Upper lobe of left lung (tissue), 6 donors: ENCODE measurements around the gene MRPL38. TPM values are rescaled to one million over a fixed set of nuclear protein-coding genes. Genes with fewer than 3 reads are reported as not detected.
"Not testable (repeated sequence)": the region's sequence is repeated elsewhere in the genome, so short reads cannot be mapped to it uniquely, and the experiment has no call there.

ENCODE experiments used
- ATAC-seq, 2 donors: fragments of 200-7000 bp; cut with Tn5 transposase; one replicate each; pipeline ENCODE4 v1.9.1; 2022; ENCODE audit warnings: mild to moderate bottlenecking in 2 of 2, moderate library complexity in 2 of 2; ENCODE audit not compliant: low FRiP score in 2 of 2
- DNase-seq, 2 donors: peaks; one replicate each; pipeline ENCODE4 v3.0.0-alpha.2; 2019 to 2020
- H3K27ac ChIP-seq, 4 donors: fragments of 200-600 bp; sonication (generic); one replicate each; pipeline ENCODE4 v1.5.1; 2016 to 2019
- H3K27me3 ChIP-seq, 4 donors: fragments of 200-600 bp; sonication (generic); one replicate each; pipeline ENCODE4 v1.5.1; 2017 to 2019
- H3K36me3 ChIP-seq, 4 donors: fragments of 200-600 bp; sonication (generic); one replicate each; pipeline ENCODE4 v1.5.1; 2016 to 2019
- H3K4me1 ChIP-seq, 4 donors: fragments of 200-600 bp; sonication (generic); one replicate each; pipeline ENCODE4 v1.5.1; 2018 to 2019
- H3K4me3 ChIP-seq, 4 donors: fragments of 200-600 bp; sonication (generic); one replicate each; pipeline ENCODE4 v1.5.1; 2017 to 2019; ENCODE audit warnings: mild to moderate bottlenecking in 2 of 4, moderate library complexity in 1 of 4
- H3K9me3 ChIP-seq, 4 donors: fragments of 200-600 bp; sonication (generic); one replicate each; pipeline ENCODE4 v1.5.1; 2018 to 2019
- EP300 ChIP-seq, 4 donors: sonication (generic); formaldehyde crosslinking; IDR thresholded peaks; one replicate each; pipeline ENCODE4 v1.5.1; 2017; ENCODE audit warnings: antibody characterized with exemption in 4 of 4, control low read depth in 2 of 4
- POLR2A ChIP-seq, 4 donors: fragments of 450-650 bp; IDR thresholded peaks; one replicate each; pipeline ENCODE4 v1.5.1; 2016 to 2017; ENCODE audit warnings: antibody characterized with exemption in 4 of 4, mild to moderate bottlenecking in 2 of 4
- POLR2AphosphoS5 ChIP-seq, 2 donors: sonication (generic); formaldehyde crosslinking; IDR thresholded peaks; one replicate each; pipeline ENCODE4 v1.5.1; 2017; ENCODE audit warnings: antibody characterized with exemption in 2 of 2
- WGBS, 2 donors: methylation state at CpG; one replicate each; pipeline ENCODE4 v1.1.5; 2017 to 2018; 5-methylcytosine and 5-hydroxymethylcytosine counted together
- total RNA-seq, 6 donors: library from RNA; depleted of rRNA in 4 of 6; stranded (reverse); fragments of >200 nt in 4 of 6; gene quantifications; one replicate each; pipeline versions ENCODE4 v1.1.0 to v1.2.1, GENCODE V29; 2016 to 2021
- TF ChIP-seq, protein P1 (sequence below), 6 experiments: fragments of 450-650 bp in 4 of 6; fragments of 200-600 bp in 2 of 6; sonication (generic) in 2 of 6; IDR thresholded peaks; one replicate each; pipeline ENCODE4 v1.5.1; 2016 to 2019; ENCODE audit warnings: antibody characterized with exemption in 6 of 6
- donor health status: DM: no; HTN: no; CAD: no; lungs with moderate emphysema.
- donor health status: DM: no; HTN: yes; CAD: no; lungs with severe emphysema.

Gene MRPL38
- total RNA-seq, 6 donors from 2014 or later: 35.4 to 115 (median 77.0) TPM

GRCh38 chr17:75869282-75870141 is 35.2 kb downstream of the MRPL38 start:
- Histone ChIP-seq H3K4me1 (peaks cover 30 to 42% (median 35%) of the 10 kb centered on the region in 4 donors), H3K4me3 (no peak overlapping the region), H3K27ac (peak overlapping the region; percentile 69 to 88 (median 80)), H3K27me3 (no peaks in the 10 kb centered on the region), H3K9me3 (no peaks in the 10 kb centered on the region), H3K36me3 (peaks cover 0 to 11% (median 6%) of the 10 kb centered on the region in 4 donors)
- TF ChIP-seq, protein P1, sequence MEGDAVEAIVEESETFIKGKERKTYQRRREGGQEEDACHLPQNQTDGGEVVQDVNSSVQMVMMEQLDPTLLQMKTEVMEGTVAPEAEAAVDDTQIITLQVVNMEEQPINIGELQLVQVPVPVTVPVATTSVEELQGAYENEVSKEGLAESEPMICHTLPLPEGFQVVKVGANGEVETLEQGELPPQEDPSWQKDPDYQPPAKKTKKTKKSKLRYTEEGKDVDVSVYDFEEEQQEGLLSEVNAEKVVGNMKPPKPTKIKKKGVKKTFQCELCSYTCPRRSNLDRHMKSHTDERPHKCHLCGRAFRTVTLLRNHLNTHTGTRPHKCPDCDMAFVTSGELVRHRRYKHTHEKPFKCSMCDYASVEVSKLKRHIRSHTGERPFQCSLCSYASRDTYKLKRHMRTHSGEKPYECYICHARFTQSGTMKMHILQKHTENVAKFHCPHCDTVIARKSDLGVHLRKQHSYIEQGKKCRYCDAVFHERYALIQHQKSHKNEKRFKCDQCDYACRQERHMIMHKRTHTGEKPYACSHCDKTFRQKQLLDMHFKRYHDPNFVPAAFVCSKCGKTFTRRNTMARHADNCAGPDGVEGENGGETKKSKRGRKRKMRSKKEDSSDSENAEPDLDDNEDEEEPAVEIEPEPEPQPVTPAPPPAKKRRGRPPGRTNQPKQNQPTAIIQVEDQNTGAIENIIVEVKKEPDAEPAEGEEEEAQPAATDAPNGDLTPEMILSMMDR (IDR thresholded peaks at IDR 0.05): no peak
- TF ChIP-seq POLR2AphosphoS5 (IDR thresholded peaks at IDR 0.05): peak; percentile 38 to 52
- no peak for TF ChIP-seq POLR2A (IDR thresholded peaks at IDR 0.05)
- TF ChIP-seq EP300 (IDR thresholded peaks at IDR 0.05): peak in 1 of 4 donors; percentile 20
- DNase-seq (peak in 1 of 2 donors; percentile 82), ATAC-seq (peak in 1 of 2 donors; percentile 59)
- WGBS, 2 donors: 59 to 63% methylated on average over 20 to 23 of the region's 23 CpGs

GRCh38 chr17:75868730-75869281 is 35.9 kb downstream of the MRPL38 start:
- not testable (repeated sequence) for H3K4me3 ChIP-seq, H3K9me3 ChIP-seq, H3K27me3 ChIP-seq, H3K36me3 ChIP-seq, ATAC-seq, DNase-seq
- H3K4me1 ChIP-seq: peaks cover 32 to 45% (median 39%) of the 10 kb centered on the region in 4 donors
- H3K27ac ChIP-seq: peak overlapping the region; percentile 58 to 88 (median 74)
- 80 to 83% methylated on average over 7 to 12 of the region's 12 CpGs for WGBS, 2 donors

DNA sequence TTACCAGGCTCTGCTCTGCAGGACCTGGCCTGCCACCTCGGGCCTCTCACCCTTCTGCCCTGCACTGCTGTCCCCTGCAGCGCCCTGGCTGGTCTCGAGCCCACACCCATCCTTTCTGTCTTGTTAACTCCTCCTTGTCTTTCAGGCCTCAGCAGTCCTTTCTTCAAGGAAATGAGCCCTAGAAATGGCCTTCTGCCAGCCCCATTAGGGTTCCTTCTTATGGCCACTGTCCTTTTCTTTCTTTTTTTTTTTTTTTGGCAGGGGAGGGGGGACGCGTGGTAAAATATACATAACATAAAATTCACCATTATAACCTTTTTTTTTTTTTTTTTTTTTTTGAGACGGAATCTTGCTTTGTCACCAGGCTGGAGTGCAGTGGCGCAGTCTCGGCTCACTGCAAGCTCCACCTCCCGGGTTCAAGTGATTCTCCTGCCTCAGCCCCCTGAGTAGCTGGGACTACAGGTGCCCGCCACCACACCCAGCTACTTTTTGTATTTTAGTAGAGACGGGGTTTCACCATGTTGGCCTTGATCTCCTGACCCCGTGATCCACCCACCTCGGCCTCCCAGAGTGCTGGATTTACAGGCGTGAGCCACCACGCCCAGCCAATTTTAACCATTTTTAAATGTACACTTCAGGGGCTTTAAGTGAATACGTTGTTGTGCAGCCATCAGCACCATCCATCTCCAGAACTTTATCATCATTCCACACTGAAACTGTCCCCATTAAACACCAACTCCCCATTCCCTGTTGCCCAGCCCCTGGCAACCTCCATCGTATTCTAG is 39.1 kb downstream of the MRPL38 start:
- DNase-seq, H3K9me3 ChIP-seq, H3K36me3 ChIP-seq, ATAC-seq, H3K27me3 ChIP-seq, H3K4me3 ChIP-seq: not testable (repeated sequence)
- H3K4me1 ChIP-seq: peaks cover 15 to 38% (median 26%) of the 10 kb centered on the region in 4 donors
- H3K27ac ChIP-seq: peak overlapping the region in 3 of 4 donors; percentile 40 to 64 (median 63)
- 82 to 87% methylated on average over 17 of the region's 17 CpGs for WGBS, 2 donors

DNA sequence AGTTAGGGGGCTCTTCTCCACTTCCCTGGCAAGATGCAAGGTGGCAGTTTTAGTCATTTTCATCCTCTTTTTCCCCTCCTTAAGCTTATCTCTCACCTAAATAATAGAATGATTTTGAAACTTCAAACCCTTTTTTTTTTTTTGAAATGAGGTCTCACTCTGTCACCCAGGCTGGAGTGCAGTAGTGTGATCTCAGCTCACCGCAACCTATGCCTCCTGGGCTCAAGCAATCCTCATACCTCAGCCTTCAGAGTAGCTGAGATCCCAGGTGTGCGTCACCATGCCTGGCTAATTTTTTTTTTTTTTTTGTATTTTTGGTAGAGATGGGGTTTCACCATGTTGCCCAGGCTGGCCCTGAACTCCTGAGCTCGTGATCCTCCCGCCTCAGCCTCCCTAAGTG is 39.8 kb downstream of the MRPL38 start:
- H3K27me3 ChIP-seq, DNase-seq, H3K4me3 ChIP-seq, H3K36me3 ChIP-seq, H3K9me3 ChIP-seq, ATAC-seq: not testable (repeated sequence)
- Histone ChIP-seq H3K27ac (peak overlapping the region; percentile 40 to 66 (median 64)), H3K4me1 (peaks cover 15 to 38% (median 25%) of the 10 kb centered on the region in 4 donors)
- 68 to 79% methylated on average over 2 to 4 of the region's 4 CpGs for WGBS, 2 donors

- WGBS, 2 donors: 2 to 9% methylated on average over 8 of the region's 8 CpGs
- no peak overlapping the region for H3K4me3 ChIP-seq
- ATAC-seq (peak; percentile 88 to 91), DNase-seq (peak in 1 of 2 donors; percentile 82)
- TF ChIP-seq POLR2AphosphoS5 (IDR thresholded peaks at IDR 0.05) (peak; percentile 84 to 88), POLR2A (IDR thresholded peaks at IDR 0.05) (peak in 1 of 4 donors; percentile 16), EP300 (IDR thresholded peaks at IDR 0.05) (peak; percentile 18 to 76 (median 57))
- TF ChIP-seq, protein P1 (IDR thresholded peaks at IDR 0.05): peak in 1 of 6 experiments; percentile 8
- peaks cover 15 to 38% (median 23%) of the 10 kb centered on the region in 4 donors for H3K4me1 ChIP-seq
- no peaks in the 10 kb centered on the region for H3K36me3 ChIP-seq
- H3K27me3 ChIP-seq: no peaks in the 10 kb centered on the region
- H3K9me3 ChIP-seq: no peaks in the 10 kb centered on the region
- peak overlapping the region; percentile 40 to 66 (median 64) for H3K27ac ChIP-seq
These were observed 40.2 kb downstream of the MRPL38 start for GRCh38 chr17:75864448-75864871.

DNA sequence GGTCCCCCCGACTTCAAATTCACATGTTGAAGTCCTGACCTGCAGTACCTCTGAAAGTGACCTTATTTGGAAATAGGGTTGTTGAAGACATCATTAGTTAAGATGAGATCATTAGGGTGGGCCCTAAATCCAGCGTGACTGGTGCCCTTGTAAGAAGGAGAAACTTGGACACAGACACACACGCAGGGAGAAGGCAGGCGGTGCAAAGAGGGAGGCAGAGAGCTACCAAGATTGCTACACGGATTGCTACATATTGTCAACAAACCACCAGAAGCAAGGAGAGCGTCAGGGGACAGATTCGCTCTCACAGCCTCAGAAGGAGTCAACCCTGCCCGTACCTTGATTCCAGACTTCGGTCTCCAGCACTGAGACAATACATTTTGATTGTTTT is 42.8 kb downstream of the MRPL38 start:
- DNase-seq (no peak), ATAC-seq (peak in 1 of 2 donors; percentile 82)
- Histone ChIP-seq H3K27me3 (no peaks in the 10 kb centered on the region), H3K4me3 (no peak overlapping the region), H3K27ac (no peak overlapping the region), H3K36me3 (no peaks in the 10 kb centered on the region), H3K4me1 (peaks cover 19 to 43% (median 29%) of the 10 kb centered on the region in 4 donors), H3K9me3 (no peaks in the 10 kb centered on the region)
- 73 to 78% methylated on average over 9 of the region's 9 CpGs for WGBS, 2 donors
- TF ChIP-seq POLR2A (IDR thresholded peaks at IDR 0.05) (no peak), POLR2AphosphoS5 (IDR thresholded peaks at IDR 0.05) (peak in 1 of 2 donors; percentile 8)

- H3K4me1 ChIP-seq: peaks cover 18 to 40% (median 29%) of the 10 kb centered on the region in 4 donors
- not testable (repeated sequence) for ATAC-seq
- WGBS, 2 donors: 86 to 87% methylated on average over 10 of the region's 10 CpGs
These were observed 45.3 kb downstream of the MRPL38 start for GRCh38 chr17:75859358-75859757.

More at GRCh38 chr17:75859358-75859757, 45.3 kb downstream of the MRPL38 start:
- not testable (repeated sequence) for H3K27me3 ChIP-seq, H3K36me3 ChIP-seq, H3K9me3 ChIP-seq, DNase-seq, H3K4me3 ChIP-seq
- H3K27ac ChIP-seq: peak overlapping the region; percentile 73 to 87 (median 82)
